ACHN (cell line): ENCODE measurements around the gene LRRC8D.

ENCODE experiments used
- DNase-seq: peaks from one replicate; pipeline ENCODE4 v3.0.0-alpha.2; 2015
- in situ Hi-C: cut with HindIII; loops from 2 replicates; pipeline ENCODE4 v1.10.0; 2017; ENCODE audit warnings: low sequenced_read_pairs, low pct_ligation_motif_present, low pct_unique_long_range_greater_than_20kb

The LRRC8D gene

DNA sequence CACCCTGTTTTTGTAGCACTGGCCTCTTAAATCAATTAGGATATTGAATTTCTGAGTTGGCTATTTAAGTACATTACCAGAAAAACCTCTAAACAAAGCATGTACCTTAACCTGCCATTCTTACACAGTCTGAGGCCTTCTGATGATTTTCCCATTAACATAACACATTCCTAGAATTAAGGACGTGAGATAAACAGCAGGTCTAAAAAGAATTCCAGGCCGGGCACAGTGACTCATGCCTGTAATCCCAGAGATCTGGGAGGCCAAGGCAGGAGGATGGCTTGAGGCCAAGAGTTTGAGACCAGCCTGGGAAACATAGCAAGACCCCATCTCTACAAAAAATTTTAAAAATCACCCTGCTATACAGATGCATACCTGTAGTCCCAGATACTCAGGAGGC, 18.0 kb upstream of the LRRC8D start:
- DNase-seq: no peak
- in situ Hi-C loops: no loop called here

DNA sequence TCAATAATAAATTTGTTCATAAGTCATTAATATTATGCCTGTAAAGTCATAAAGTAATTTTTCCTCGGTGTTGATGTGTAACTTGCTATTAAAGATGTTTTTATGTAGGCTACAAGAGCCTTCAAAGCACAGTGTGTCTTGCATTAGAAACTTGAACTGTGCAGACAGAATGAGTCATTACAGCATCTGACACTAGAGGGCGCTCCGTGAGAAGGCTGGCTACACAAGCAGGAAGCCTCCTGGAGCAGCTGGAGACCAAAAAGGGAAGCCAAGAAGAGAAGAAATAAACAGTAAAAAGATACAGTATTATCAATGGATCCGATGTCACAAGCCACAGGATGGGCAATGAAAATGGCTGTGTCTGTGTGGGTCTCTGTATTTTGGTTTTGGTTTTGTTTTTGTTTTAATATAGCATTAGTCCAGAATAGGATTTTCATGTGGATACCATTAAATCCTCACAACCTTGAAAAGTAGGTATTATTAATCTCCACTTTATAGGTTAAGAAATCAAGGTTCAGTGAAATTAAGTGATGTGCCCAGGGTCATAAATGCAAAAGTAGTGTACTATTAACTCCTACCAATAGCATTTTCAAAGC, 16.1 kb upstream of the LRRC8D start:
- peak; percentile 75 for DNase-seq
- in situ Hi-C loops: no loop called here

- in situ Hi-C loops: no loop called here
- DNase-seq: no peak
Observed at GRCh38 chr1:89806616-89807015, 14.2 kb upstream of the LRRC8D start.

DNA sequence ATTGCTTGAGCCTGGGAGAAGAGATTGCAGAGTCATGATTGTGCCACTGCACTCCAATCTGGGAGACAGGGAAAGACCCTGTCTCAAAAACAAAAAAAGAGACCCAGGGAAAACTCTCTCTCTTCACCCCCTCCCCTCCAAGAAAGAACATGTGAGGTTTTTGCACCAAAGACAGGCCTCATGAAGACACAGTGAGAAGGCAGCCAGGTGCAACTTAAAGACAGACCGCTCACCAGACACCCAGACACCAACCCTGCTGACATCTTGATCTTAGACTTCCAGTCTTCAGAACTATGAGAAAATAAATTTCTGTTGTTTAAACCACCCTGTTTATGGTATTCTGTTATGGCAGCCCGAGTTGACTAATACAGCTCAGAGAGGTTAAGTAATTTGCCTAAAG, 13.3 kb upstream of the LRRC8D start:
- in situ Hi-C loops: no loop called here
- no peak for DNase-seq

DNA sequence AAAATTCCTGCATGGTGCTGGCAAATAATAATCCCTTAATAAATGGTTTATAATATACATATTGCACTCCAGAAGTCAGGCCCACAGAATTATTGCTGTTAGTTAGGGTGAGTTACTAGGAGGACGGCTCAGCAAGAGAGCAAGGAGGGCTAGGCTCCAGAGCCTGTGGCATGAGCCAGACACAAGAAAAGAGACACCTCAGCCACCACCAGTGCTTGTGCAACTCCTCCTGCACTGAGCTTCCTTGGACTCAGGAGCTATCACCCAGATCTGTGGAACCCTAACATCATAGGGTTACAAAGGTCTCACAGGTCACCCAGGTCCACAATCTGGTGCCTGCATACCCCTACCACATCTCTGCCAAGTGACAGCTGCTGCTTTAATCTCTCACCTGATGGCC, 12.8 kb upstream of the LRRC8D start:
- DNase-seq: no peak
- in situ Hi-C loops: no loop called here

DNA sequence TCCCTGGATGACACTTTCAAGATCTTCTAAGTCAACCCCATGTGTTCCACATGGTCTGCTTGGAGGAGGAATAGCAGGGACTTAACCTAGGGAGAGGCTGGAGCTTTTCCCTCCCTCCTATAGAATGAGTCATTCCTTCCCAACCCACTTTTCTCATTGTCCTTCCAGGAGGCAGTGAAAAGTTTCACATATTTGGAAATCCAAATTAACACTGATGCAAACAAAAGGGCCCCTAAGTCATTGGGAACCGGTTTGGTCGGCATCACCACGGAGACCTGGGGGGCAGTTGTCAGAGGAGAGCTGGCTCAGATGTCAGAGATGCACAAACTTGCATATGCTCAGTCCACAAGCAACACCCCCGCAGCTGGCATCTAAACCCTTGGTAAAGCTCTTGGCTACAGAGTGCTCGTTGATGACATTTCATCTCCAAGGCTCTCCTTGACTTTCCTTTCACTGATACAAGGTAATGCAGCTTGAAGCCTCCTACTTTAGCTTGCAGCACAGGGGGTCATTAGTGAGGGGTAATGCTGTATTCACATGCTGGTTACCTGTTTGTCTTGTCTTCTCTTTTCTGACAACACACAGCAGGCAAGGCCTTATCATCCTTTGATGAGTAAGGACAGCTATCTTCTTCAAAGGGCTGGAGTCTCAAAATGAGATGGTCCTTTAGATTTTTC, 12.3 kb upstream of the LRRC8D start:
- no peak for DNase-seq
- in situ Hi-C loops: no loop called here

- no peak for DNase-seq
- in situ Hi-C loops: no loop called here
Observed at GRCh38 chr1:89809556-89809955, 11.3 kb upstream of the LRRC8D start.

GRCh38 chr1:89810302-89810701, 10.5 kb upstream of the LRRC8D start:
- in situ Hi-C loops: no loop called here
- no peak for DNase-seq

- in situ Hi-C loops: no loop called here
- no peak for DNase-seq
Observed at GRCh38 chr1:89810880-89811279, 10.0 kb upstream of the LRRC8D start.

- in situ Hi-C loops: no loop called here
- DNase-seq: no peak
Observed at GRCh38 chr1:89812992-89813391, 7.8 kb upstream of the LRRC8D start.

DNA sequence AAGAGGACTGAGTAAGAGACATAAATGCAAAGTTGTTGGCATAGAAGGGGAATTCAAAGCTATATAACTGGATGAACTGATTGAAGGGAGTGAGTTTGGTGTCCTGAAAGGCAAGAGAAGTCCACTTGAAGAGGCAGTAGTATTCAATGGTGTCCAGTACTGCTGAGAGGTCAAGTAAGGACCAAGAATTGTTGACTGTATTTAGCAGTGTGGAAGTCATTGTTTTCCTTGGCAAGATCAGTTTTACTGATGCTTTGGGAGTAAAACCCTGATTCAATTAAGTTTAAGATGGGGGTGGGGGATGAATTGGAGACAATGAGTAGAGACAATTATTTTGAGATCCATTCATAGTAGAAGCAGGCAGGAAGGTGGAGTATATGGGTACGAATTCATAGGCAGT, 5.8 kb upstream of the LRRC8D start:
- no peak for DNase-seq
- in situ Hi-C loops: no loop called here

DNA sequence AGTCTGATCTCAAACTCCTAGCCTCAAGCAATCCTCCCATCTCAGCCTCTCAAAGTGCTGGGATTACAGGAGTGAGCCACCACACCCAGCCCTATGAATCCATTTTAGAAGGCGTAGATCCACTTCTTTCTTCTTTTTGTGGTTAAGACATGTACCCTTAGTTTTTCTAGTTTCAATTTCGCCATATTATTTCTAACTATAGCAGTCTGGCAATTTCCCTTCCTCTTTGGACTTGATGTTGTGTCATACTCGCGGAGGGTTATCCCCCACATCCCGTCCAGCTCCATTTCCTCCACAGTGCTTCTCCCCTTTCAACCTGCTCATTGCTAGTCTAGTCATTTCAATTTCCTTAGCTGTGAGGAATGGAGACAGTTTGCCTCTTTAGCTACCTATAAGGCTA, 5.2 kb upstream of the LRRC8D start:
- no peak for DNase-seq
- in situ Hi-C loops: no loop called here

DNA sequence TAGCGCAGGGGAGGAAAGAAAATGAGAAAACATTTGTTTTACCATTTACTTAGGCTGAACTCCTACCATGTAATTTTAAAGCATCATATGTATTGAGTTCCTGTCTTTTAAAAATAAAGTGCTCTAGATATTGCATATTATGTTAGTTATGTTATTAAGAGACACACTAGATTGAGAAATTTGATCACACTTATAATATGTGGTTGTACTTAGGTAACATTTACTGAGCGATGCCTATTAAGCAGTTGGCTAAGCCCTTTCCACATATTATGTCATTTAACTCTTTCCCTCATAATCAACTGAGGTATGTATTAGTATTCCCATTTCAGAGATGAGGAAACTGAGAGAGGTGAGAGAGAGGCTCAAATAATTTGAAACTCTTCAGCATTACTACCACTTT, 4.5 kb upstream of the LRRC8D start:
- in situ Hi-C loops: no loop called here
- no peak for DNase-seq

- in situ Hi-C loops: no loop called here
- peak; percentile 49 for DNase-seq
Observed at GRCh38 chr1:89821322-89822108, 683 bp downstream of the LRRC8D start.

GRCh38 chr1:89822109-89822962, 1.5 kb downstream of the LRRC8D start:
- in situ Hi-C loops: no loop called here
- DNase-seq: peak; percentile 18

- peak; percentile 15 for DNase-seq
- in situ Hi-C loops: no loop called here
Observed at GRCh38 chr1:89822999-89823628, 2.3 kb downstream of the LRRC8D start.

DNA sequence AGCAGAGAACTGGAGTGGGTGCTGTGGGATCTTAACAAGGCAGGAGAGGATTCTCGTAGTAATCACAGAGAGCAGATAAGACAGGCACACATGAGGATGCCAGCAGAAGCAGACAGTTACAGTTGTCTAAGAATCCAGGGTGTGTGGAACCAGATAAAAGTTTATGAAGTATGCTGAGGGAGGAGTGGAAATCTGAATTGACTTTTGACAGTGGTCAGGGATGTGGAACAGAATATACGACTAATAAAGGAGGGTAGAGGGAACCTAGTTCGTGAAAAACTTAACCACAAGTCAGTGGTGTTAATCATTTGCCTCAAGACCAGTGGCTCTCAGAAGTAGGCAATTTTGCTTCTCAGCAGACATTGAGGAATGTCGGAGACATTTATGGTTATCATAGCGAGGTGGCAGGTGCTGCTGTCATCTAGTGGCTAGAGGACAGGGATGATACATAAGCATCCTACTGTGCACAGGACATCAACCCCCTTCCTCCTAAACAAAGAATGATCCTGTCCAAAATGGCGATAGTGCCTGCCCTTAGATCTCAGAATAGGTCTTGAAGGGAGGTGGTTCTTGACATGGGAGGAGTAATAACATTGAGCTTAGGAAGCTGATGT, 3.0 kb downstream of the LRRC8D start:
- in situ Hi-C loops: no loop called here
- peak; percentile 68 for DNase-seq

DNA sequence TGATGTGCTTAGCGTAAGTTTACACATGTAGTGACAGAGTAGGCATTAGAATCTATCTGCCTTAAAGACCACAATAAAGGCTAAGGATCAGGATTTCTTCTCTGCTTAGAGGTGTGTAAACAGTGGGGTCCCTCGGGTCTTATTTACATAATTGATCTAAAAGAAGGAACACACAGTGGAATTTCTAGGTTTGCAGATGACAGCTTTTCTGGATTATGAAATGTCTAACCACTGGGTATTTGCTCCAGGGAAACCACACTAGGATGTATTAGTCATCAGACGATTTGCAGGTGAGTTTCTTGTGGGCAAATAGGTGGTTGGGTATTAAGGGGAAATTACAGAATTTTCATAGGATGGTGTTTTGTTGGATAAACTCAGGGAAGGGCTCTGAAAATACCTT, 5.8 kb downstream of the LRRC8D start:
- in situ Hi-C loops: no loop called here

More for the DNA sequence above, 5.8 kb downstream of the LRRC8D start:
- no peak for DNase-seq
